ENCODE data around the gene ROBO3.

ROBO3 gene

DNA sequence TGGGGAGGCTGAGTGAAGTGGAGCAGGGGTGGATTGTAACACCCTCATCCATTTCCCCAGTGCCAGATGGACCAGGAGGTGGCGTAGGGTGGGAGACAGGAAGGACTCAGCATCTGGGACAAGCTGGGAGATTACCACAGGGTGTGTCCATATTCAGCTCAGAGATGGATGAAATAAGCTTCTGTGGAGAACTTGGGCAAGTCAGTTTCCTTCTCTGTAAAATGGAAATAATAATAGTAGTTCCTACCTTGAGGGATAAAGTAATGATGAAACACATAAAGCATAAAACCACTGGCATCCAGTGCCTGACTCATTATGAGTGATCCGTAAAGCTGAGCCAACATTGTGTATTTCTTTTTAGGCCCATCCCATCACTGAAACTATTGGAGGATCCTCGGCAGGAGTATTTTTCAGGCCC lies 33.0 kb downstream of the ROBO3 start:
- no peak overlapping the region for H3K27ac ChIP-seq
- no peak for TF ChIP-seq ZFX (IDR thresholded peaks at IDR 0.05; ENCODE audit: borderline replicate concordance)
- TF ChIP-seq, protein P1, sequence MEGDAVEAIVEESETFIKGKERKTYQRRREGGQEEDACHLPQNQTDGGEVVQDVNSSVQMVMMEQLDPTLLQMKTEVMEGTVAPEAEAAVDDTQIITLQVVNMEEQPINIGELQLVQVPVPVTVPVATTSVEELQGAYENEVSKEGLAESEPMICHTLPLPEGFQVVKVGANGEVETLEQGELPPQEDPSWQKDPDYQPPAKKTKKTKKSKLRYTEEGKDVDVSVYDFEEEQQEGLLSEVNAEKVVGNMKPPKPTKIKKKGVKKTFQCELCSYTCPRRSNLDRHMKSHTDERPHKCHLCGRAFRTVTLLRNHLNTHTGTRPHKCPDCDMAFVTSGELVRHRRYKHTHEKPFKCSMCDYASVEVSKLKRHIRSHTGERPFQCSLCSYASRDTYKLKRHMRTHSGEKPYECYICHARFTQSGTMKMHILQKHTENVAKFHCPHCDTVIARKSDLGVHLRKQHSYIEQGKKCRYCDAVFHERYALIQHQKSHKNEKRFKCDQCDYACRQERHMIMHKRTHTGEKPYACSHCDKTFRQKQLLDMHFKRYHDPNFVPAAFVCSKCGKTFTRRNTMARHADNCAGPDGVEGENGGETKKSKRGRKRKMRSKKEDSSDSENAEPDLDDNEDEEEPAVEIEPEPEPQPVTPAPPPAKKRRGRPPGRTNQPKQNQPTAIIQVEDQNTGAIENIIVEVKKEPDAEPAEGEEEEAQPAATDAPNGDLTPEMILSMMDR (IDR thresholded peaks at IDR 0.05): no peak

DNA sequence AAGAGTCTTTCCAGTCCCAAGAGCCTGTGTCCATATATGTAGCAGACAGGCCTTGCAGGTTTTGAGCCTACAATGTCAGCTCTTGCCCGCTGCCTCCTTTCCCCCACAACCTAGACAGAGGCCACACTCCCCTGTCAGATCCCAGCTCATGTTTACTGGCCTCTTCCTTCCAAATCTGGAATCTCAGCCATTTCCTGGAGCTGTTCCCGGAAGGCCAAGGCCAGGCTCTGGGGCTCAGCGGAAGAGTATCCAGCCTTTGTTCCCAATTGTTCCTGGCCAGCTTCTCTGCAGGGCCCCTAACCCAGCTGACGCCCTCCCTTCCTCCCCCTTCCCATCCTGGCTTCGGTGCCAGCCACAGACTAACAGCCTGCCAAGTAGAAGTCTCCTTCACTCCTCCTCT lies 33.5 kb downstream of the ROBO3 start:
- no peak overlapping the region for H3K27ac ChIP-seq
- TF ChIP-seq ZFX (IDR thresholded peaks at IDR 0.05; ENCODE audit: borderline replicate concordance): no peak
- TF ChIP-seq, protein P1 (IDR thresholded peaks at IDR 0.05): no peak

DNA sequence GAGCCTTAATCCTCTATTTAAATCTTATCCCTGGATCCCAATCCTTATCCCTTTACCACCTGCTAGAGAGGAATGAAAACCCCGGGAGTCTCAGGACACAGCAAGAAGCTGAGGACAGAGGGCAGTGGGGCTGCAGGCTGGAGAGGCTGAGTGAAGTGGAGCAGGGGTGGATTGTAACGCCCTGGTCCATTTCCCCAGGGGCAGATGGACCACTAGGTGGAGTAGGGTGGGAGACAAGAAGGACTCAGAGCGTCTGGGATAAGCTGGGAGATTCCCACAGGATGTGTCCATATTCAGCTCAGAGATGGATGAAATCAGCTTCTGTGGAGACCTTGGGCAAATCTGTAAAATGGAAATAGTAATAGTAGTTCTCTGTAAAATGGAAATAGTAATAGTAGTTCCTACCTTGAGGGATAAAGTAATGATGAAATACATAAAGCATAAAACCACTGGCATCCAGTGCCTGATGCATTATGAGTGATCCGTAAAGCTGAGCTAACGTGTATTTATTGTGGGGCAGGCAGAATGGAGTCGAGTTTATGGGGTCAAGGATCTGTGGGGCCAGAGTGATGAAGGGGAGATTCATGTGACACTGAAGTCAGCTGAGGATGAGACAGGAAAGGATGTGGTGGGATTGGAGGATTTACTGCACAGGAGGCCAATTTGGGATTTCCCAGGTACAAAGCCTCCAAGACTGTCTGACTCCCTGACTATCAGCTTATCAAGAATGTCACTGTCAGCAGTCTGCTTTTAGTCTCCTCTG lies 34.3 kb downstream of the ROBO3 start:
- TF ChIP-seq, protein P1 (IDR thresholded peaks at IDR 0.05): no peak
- no peak for TF ChIP-seq ZFX (IDR thresholded peaks at IDR 0.05; ENCODE audit: borderline replicate concordance)
- H3K27ac ChIP-seq: no peak overlapping the region

DNA sequence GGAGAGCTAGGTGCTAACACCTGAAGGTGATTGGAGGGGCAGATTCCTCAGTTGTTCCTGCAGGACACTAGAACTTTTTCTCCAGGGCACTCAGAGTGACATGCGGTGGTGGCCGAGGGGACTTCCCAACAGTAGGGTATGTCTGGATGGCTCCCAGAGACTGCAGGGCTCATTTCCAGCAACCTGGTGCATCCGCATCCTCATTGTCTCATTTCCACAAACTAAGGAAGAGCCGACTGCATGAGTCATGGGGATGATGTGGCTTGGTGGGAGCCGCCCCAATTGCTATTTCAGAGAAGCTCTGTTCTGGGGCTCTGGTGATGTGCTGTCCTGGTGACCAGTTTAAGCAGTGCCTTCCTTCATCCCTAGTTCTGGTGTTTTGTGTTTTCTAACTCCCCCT lies 35.2 kb downstream of the ROBO3 start:
- H3K27ac ChIP-seq: no peak overlapping the region
- no peak for TF ChIP-seq ZFX (IDR thresholded peaks at IDR 0.05; ENCODE audit: borderline replicate concordance)
- TF ChIP-seq, protein P1 (IDR thresholded peaks at IDR 0.05): no peak

DNA sequence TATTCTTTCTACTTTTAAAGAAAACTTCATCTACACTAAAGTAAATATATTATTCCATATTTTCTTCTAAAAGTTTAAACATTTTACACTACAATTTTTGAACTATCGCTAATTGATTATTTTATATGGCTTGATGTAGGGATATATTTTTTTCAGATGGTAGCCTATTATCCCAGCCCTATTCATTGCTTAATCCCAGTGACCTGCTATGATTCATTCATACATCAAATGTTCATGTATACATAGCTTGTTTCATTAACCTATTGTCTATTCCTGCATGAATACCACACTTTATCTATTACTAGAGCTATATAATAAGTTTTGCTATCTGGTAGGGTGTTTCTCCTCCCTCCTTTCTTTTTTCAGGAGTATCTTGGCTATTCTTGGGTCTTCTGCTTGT lies 37.4 kb downstream of the ROBO3 start:
- H3K27ac ChIP-seq: no peak overlapping the region
- TF ChIP-seq ZFX (IDR thresholded peaks at IDR 0.05; ENCODE audit: borderline replicate concordance): no peak
- TF ChIP-seq, protein P1 (IDR thresholded peaks at IDR 0.05): no peak

DNA sequence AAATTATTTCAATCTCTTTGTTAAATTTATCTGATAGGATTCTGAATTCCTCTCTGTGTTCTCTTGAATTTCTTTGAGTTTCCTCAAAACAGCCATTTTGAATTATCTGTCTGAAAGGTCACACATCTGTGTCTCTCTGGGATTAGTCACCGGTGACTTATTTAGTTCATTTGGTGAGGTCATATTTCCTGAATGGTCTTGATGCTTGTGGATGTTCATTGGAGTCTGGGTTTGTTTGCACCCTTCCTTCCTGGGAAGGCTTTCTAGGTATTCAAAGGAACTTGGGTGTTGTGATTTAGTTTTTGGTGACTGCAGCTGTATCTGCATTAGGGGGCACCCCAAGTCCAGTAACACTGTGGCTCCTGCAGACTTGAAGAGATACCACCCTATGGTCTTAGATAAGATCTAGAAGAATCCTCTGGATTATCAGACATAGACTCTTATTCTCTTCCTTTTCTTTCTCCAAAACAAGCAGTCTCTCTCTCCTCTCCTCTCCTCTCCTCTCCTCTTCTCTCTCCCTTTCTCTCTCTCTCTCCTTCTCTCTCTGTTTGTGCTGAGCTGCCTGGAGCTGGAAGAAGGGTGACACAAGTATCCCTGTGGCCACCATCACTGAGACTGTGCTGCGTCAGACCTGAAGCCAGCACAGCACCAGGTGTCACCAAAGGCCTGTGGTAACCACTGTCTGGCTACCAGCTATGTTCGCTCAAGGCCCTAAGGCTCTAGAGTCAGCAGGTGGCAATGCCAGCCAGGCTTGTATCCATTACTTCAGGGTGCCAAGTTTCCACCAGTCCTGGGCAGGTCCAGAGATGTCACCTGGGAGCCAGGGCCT lies 50.5 kb downstream of the ROBO3 start:
- H3K27ac ChIP-seq: no peak overlapping the region
- TF ChIP-seq ZFX (IDR thresholded peaks at IDR 0.05; ENCODE audit: borderline replicate concordance): no peak
- TF ChIP-seq, protein P1 (IDR thresholded peaks at IDR 0.05): no peak

DNA sequence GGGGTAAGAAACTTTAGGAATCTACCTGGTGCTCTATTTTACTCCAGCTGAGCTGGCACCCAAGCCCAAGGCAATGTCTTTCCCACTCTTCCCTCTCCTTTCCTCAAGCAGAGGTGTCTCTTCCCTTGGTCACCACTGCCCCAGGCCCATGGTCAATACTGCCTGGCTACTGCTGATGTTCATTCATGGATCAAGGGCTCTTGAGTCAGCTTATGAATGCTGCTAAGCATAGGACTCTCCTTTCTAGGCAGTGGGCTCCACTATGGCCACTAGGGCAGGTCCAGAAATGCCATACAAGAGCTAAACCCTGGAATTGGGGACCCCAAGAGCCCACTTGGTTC lies 51.1 kb downstream of the ROBO3 start:
- H3K27ac ChIP-seq: no peak overlapping the region
- no peak for TF ChIP-seq ZFX (IDR thresholded peaks at IDR 0.05; ENCODE audit: borderline replicate concordance)
- TF ChIP-seq, protein P1 (IDR thresholded peaks at IDR 0.05): no peak

Measured in 22Rv1 (cell line).